ENCODE results near the gene RASGEF1B. TPM values are rescaled to one million over a fixed set of nuclear protein-coding genes. Genes with fewer than 3 reads are reported as not detected.

Gene RASGEF1B
- total RNA-seq, 4 donors from 2014 or later: 14.1 to 31.0 (median 26.2) TPM

GRCh38 chr4:81376720-81377119 is 95.0 kb downstream of the RASGEF1B start:
- in situ Hi-C loops (cut with MboI; ENCODE audit: low pct_ligation_motif_present in 1 of 4, low pct_unique_long_range_greater_than_20kb in 1 of 4, low sequenced_read_pairs in 3 of 4) (no loop called here), intact Hi-C loops (cut with DNase I; ENCODE audit: low total_unique reads) (no loop called here)
- H3K27ac ChIP-seq: no peak overlapping the region
- H3K4me1 ChIP-seq: no peaks in the 10 kb centered on the region
- no peak overlapping the region for H3K4me3 ChIP-seq
- DNase-seq: no peak
- 81 to 85% methylated on average over 2 of the region's 2 CpGs for WGBS, 2 donors (ENCODE audit: low coverage in 1 of 2)
- no peak for TF ChIP-seq POLR2A (IDR thresholded peaks at IDR 0.05)
- no peak for TF ChIP-seq POLR2AphosphoS5 (IDR thresholded peaks at IDR 0.05)
- no peak for TF ChIP-seq EP300 (IDR thresholded peaks at IDR 0.05; ENCODE audit: low read depth)
- no peak for TF ChIP-seq CTCF (IDR thresholded peaks at IDR 0.05)
- no peaks in the 10 kb centered on the region for H3K36me3 ChIP-seq
- H3K9me3 ChIP-seq: no peaks in the 10 kb centered on the region
- H3K27me3 ChIP-seq: no peaks in the 10 kb centered on the region

Measured in transverse colon (tissue), 4 donors.